C4-2B (cell line): ENCODE data around the gene CDC42SE2.

Source experiments
- H3K27ac ChIP-seq: fragments of 450-650 bp; 2 replicates; pipeline ENCODE4 v1.5.1; 2017
- ZFX ChIP-seq: fragments of 450-650 bp; IDR thresholded peaks from 2 replicates; pipeline ENCODE4 v1.6.1; 2017
- TF ChIP-seq, protein P1 (sequence below): fragments of 450-650 bp; conservative IDR thresholded peaks from 2 replicates; pipeline ENCODE4 v1.5.1; 2017; ENCODE audit warnings: mild to moderate bottlenecking

CDC42SE2 gene

DNA sequence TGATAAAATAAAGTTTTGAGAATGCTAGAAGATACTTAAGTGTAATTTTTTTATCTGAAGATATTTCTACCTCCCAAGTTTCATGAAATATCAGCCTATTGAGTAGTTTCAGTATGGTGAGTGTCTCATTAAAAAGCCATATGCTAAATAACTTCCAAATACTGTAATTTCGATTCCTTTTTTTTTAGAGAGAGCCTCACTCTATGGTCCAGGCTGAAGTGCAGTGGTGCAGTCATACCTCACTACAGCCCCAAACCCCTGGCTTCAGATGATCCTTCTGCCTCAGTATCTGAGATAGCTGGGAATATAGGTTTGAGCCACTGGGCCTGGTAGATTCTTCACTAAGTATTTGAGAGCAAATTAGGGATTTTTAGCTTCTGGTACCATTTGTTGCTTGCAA, 24.5 kb downstream of the CDC42SE2 start:
- H3K27ac ChIP-seq: no peak overlapping the region
- TF ChIP-seq, protein P1, sequence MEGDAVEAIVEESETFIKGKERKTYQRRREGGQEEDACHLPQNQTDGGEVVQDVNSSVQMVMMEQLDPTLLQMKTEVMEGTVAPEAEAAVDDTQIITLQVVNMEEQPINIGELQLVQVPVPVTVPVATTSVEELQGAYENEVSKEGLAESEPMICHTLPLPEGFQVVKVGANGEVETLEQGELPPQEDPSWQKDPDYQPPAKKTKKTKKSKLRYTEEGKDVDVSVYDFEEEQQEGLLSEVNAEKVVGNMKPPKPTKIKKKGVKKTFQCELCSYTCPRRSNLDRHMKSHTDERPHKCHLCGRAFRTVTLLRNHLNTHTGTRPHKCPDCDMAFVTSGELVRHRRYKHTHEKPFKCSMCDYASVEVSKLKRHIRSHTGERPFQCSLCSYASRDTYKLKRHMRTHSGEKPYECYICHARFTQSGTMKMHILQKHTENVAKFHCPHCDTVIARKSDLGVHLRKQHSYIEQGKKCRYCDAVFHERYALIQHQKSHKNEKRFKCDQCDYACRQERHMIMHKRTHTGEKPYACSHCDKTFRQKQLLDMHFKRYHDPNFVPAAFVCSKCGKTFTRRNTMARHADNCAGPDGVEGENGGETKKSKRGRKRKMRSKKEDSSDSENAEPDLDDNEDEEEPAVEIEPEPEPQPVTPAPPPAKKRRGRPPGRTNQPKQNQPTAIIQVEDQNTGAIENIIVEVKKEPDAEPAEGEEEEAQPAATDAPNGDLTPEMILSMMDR: no peak
- no peak for TF ChIP-seq ZFX

DNA sequence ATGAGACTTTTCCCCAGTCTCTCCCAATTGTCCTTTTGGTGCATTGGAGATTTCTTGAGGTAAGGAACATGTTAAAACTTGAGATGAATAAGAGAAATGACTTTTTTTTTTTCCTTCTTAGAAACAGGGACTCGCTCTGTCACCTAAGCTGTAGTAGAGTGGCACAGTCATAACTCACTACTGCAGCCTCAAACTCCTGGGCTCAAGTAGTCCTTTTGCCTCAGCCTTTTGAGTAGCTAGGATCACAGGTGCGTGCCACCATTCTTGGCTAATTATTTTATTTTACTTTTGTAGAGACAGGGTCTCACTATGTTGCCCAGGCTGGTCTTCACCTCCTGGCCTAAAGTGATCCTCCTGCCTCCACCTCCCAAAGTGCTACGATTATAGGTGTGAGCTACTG, 25.9 kb downstream of the CDC42SE2 start:
- no peak for TF ChIP-seq ZFX
- TF ChIP-seq, protein P1: no peak

GRCh38 chr5:131296213-131296672, 32.4 kb downstream of the CDC42SE2 start:
- TF ChIP-seq, protein P1: no peak
- TF ChIP-seq ZFX: no peak
- H3K27ac ChIP-seq: no peak overlapping the region

More for the DNA sequence above, 25.9 kb downstream of the CDC42SE2 start:
- H3K27ac ChIP-seq: no peak overlapping the region

DNA sequence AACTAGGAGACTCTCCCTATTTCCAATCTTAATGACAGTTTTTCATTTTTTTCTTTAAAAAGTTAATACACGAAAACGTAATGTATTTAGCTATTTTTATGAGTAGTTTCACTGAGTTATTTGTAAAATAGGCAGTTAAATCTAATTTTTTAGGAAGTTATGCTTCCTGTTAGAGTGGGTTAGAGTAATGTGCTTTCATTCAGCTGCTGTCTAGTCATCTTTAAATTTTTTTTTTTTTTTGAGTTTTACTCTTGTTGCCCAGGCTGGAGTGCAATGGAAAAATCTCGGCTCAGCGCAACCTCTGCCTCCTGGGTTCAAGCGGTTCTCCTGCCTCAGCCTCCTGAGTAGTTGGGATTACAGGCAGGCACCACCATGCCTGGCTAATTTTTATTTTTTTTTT, 34.0 kb downstream of the CDC42SE2 start:
- TF ChIP-seq, protein P1: no peak
- no peak for TF ChIP-seq ZFX
- H3K27ac ChIP-seq: no peak overlapping the region

- no peak overlapping the region for H3K27ac ChIP-seq
- TF ChIP-seq ZFX: no peak
- TF ChIP-seq, protein P1: no peak
Observed at GRCh38 chr5:131299465-131299864, 35.6 kb downstream of the CDC42SE2 start.

DNA sequence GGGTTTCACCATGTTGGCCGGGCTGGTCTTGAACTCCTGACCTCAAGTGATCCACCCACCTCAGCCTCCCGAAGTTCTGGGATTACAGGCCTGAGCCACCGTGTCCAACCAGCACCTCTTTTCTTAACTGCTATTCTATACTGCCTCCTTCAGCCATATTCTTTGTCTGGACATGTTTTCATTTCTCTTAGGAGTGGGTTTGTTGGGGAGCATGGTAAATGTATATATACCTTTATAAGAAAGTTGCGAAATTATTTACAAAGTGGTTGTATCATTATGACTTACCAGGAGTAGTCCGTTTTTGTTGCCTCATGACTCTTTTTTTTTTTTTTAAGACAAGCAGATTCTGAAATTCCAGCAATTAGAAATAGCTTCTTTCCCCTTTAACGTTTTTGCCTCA, 38.7 kb downstream of the CDC42SE2 start:
- TF ChIP-seq, protein P1: no peak
- TF ChIP-seq ZFX: no peak
- no peak overlapping the region for H3K27ac ChIP-seq

GRCh38 chr5:131303537-131303936, 39.7 kb downstream of the CDC42SE2 start:
- no peak for TF ChIP-seq ZFX
- TF ChIP-seq, protein P1: no peak
- H3K27ac ChIP-seq: no peak overlapping the region
